Measurements from ENCODE around the gene MCC.

Gene MCC

GRCh38 chr5:113487781-113488644, at the start of gene MCC:
Gene MCC (minus strand): TSS chr5:113488453.
- DNase-seq (ENCODE audit: low read depth, low spot score): peak; percentile 85

- peak; percentile 2 for DNase-seq (ENCODE audit: low read depth, low spot score)
Measured at GRCh38 chr5:113531481-113532159, 43.4 kb upstream of the MCC start.

DNA sequence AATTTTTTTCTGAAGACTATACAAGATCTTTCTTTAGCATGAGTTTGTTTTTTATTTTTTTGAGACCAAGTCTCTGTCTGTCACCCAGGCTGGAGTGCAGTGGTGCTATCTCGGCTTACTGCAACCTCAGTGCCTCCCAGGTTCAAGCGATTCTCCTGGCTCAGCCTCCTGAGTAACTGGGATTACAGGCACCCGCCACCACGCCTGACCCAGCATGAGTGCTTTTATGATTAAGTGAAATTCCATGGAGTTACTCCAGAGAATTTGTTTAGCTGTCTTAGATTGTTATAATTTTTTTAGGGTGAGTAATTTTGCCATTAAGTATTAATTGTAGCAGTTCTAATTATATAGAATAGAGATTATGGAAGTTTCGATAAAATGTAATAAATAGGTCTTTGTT, 39.5 kb upstream of the MCC start:
- DNase-seq (ENCODE audit: low read depth, low spot score): no peak

GRCh38 chr5:113526421-113526820, 38.2 kb upstream of the MCC start:
- DNase-seq (ENCODE audit: low read depth, low spot score): no peak

- no peak for DNase-seq (ENCODE audit: low read depth, low spot score)
Measured at GRCh38 chr5:113524927-113525326, 36.7 kb upstream of the MCC start.

DNA sequence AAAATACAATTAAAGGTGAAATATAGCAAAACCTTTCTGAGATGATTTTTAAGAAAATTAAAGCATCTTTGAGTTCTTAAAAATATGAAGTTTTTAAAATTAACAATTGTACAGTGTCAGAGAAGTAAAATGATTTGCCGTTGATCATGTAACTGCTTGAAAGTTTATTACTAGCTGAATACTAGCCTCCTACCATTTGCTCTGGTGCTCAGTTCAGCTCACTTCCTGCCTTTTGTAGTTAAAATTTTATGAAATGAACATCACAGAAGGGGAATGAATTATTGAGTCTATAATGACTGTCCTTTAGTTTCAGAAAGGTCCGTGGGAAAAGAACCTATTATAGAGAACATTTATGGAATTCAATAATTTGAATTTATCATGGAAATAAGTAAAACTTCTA, 34.9 kb upstream of the MCC start:
- DNase-seq (ENCODE audit: low read depth, low spot score): no peak

DNA sequence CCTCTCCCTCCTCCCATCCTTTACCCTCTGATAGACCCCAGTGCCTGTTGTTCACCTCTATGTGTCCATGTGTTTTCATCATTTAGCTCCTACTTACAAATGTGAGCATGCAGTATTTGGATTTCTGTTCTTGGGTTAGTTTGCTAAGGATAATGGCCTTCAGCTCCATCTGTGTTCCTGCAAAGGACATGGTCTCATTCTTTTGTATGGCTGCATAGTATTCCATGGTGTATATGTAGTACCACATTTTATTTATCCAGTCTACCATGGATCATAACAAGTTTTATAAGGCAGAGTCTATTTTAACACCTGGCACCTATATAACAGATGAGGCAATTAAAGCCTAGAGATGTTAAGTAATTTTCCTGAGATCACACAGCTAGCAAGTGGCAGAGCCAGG, 32.6 kb upstream of the MCC start:
- DNase-seq (ENCODE audit: low read depth, low spot score): no peak

- no peak for DNase-seq (ENCODE audit: low read depth, low spot score)
Measured at GRCh38 chr5:113520429-113520828, 32.2 kb upstream of the MCC start.

DNA sequence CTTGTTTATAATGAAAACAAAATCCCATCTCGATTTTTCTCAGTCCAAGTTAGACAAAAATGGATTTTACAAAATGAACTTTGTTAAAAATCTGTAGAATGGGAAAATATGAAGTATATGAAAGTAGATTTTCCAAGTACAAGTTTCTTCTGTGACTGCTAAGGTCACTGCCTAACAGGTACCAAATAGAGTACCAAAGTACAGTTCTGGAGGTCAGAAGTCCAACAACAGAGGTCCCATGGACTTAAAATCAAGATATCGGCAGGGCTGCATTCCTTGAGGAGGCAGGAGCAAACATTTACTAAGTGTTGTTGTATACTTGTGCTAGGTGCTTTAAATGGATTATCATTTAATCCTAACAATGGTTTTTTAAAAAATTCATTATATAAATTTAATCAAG, 31.2 kb upstream of the MCC start:
- DNase-seq (ENCODE audit: low read depth, low spot score): no peak

GRCh38 chr5:113518884-113519283, 30.6 kb upstream of the MCC start:
- no peak for DNase-seq (ENCODE audit: low read depth, low spot score)

GRCh38 chr5:113514289-113514635, 26.0 kb upstream of the MCC start:
- DNase-seq (ENCODE audit: low read depth, low spot score): no peak

DNA sequence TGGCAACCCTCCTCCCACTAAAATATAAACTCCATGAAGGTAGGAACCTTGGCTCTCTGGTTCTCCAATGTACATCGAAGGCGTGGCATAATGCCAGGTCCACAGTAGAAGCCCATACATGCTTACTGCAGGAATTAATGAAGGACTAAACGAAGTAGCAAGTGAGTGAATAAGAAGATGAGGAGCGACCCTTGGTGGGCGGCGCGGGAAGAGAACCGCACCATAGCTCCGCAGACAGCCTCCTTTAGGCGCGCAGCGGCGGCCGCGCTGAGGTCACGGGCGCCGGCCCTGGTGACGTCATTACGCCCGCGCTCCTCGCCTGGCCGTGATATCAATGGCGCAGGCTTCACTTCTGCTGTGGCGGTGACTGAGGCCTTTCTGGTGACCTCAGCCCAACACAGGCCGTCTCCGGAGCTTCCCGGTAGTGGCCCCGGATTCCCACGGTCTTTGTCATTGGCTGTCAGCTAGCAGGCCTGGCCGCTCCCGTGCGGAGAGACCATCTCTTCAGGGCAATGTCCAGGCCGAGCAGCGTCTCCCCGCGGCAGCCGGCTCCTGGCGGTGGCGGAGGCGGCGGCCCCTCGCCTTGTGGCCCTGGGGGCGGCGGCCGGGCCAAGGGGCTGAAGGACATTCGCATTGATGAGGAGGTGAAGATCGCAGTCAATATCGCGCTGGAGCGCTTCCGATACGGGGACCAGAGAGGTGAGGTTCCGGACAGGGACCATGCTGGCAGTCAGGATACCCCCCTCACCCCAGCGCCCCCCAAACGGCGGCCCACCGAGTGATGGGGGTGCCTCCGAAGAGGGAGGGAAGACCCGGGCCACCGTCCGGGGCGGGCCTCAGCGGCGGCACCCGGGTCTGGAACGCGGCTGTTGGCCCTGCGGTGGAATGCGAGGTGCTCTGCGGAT, 25.4 kb upstream of the MCC start, which contains the start of gene YTHDC2:
TSS of gene YTHDC2 (plus strand) at position 311 of the 905 bp plus-strand sequence. CDS start at position 513, 202 bp downstream.
- peak; percentile 97 for DNase-seq (ENCODE audit: low read depth, low spot score)

DNA sequence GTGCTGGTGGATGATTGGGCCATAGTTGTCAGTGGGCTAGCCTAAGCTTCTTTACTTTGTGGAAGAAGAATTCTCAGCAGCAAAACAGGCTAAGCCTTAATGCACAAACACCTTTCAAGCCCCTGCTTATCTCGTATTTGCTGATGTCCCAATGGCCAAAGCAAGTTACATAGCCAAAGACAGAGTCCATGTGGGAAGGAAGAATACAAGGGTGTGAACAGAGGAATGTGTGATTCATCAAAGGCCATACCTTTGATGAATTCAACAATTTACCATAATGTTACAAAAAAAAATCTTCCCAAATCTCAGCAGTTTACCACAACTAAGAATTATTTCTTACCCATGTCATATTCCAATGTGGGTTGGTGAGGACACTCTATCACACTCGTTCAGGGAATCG, 24.1 kb upstream of the MCC start:
- no peak for DNase-seq (ENCODE audit: low read depth, low spot score)

DNA sequence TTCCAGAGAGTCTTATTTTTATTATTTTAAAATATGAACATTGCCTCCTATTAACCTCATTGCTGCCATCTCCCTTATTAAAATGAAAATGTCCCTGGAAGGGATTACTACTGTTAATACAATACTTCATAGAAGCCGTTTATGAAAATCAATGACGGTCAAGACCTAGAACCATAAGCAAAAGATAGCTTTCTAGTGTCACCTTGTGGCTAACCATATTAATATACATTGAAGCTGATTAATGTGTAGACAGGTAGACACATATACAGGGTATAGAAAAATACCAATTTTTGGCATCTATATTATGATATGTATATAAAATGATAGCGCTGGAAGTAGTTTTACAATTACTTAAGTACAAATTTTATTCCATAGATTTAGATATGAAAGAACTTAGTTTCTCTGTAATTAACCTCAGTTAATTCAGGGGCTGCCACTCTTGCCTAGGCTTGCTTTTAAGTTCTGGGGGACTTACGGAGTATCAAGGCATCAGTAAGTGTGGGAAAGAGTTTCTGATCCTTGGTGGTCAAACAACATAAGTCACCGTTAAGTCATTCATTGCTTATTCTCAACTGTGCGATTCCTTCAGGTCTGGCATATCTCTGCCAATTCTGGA, 22.7 kb upstream of the MCC start:
- no peak for DNase-seq (ENCODE audit: low read depth, low spot score)

DNA sequence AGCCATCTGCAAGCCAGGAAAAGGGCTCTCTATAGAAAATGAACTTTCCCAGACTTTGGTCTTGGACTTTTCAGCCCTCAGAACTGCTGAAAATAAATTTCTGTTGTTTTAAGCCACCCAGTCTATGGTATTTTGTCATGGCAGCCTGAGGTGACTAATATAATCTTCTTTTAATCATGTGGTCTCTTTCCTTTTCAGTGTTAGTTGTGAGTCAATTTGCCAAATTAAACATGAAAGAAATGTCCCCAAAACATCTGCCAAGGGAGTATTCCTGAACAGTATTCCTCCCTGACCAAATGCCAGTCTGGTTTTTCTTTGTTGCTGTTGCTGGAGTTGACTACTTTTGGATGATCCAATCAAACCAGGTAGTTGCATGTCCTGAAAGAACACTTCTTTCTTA, 20.5 kb upstream of the MCC start:
- no peak for DNase-seq (ENCODE audit: low read depth, low spot score)

- DNase-seq (ENCODE audit: low read depth, low spot score): no peak
Measured at GRCh38 chr5:113507601-113508000, 19.3 kb upstream of the MCC start.

- no peak for DNase-seq (ENCODE audit: low read depth, low spot score)
Measured at GRCh38 chr5:113505181-113505580, 16.9 kb upstream of the MCC start.

GRCh38 chr5:113503146-113503545, 14.9 kb upstream of the MCC start:
- no peak for DNase-seq (ENCODE audit: low read depth, low spot score)

DNA sequence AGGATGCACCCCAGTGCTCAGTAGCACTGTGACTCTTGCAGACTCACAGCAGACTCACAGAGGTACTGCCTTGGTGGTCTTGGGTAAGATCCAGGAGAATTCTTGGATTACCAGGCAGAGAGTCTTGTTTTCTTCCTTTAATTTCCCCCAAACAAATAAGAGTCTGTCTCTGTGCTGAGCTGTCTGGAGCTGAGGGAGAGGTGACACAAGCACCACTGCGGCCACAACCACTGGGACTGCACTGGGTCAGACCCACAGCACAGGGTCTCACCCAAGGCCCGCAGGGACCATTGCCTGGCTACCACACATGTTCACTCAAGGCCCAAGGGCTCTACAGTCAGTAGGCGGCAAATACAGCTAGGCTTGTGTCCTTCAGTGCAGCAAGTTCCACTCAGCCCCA, 13.8 kb upstream of the MCC start:
- DNase-seq (ENCODE audit: low read depth, low spot score): no peak

- DNase-seq (ENCODE audit: low read depth, low spot score): no peak
Measured at GRCh38 chr5:113495422-113495841, 7.2 kb upstream of the MCC start.

GRCh38 chr5:113493446-113493845, 5.2 kb upstream of the MCC start:
- no peak for DNase-seq (ENCODE audit: low read depth, low spot score)

GRCh38 chr5:113491022-113491421, 2.8 kb upstream of the MCC start:
- no peak for DNase-seq (ENCODE audit: low read depth, low spot score)
